ENCODE results near the gene UBAC1. TPM values are rescaled to one million over a fixed set of nuclear protein-coding genes. Genes with fewer than 3 reads are reported as not detected.
A peak's percentile ranks its signal among the peaks of the same experiment; 100 is the strongest.
"Not testable (repeated sequence)": the region's sequence is repeated elsewhere in the genome, so short reads cannot be mapped to it uniquely, and the experiment has no call there.

UBAC1 gene
- total and polyA plus RNA-seq, 2 donors: 42.3 to 73.6 TPM

- H3K36me3 ChIP-seq (ENCODE audit: control insufficient read depth in 2 of 2, insufficient read depth in 2 of 2, low read length in 1 of 2): peaks cover 30% of the 10 kb centered on the region in 2 donors
- H3K9me3 ChIP-seq (ENCODE audit: control insufficient read depth in 2 of 2, insufficient read depth in 1 of 2, low read length in 1 of 2): peaks cover 7 to 33% of the 10 kb centered on the region in 2 donors
- WGBS: 97% methylated on average over 9 of the region's 9 CpGs
- DNase-seq (ENCODE audit: low read depth in 6 of 9, low spot score in 9 of 9); H3K4me3 ChIP-seq (ENCODE audit: low read length in 2 of 2); H3K27ac ChIP-seq (ENCODE audit: low read depth in 1 of 2, low read length in 1 of 2); H3K27me3 ChIP-seq (ENCODE audit: control insufficient read depth in 2 of 2, insufficient read depth in 1 of 2, low read length in 1 of 2): not testable (repeated sequence)
- H3K4me1 ChIP-seq (ENCODE audit: control insufficient read depth in 2 of 2, insufficient read depth in 2 of 2, low read length in 2 of 2): peaks cover 9 to 10% of the 10 kb centered on the region in 2 donors
Measured at GRCh38 chr9:135911233-135911632, 49.9 kb downstream of the UBAC1 start.

- H3K27ac ChIP-seq (ENCODE audit: low read depth in 1 of 2, low read length in 1 of 2): no peak overlapping the region
- DNase-seq (ENCODE audit: low read depth in 6 of 9, low spot score in 9 of 9): no peak
- H3K4me3 ChIP-seq (ENCODE audit: low read length in 2 of 2): no peak overlapping the region
- peaks cover 25 to 29% of the 10 kb centered on the region in 2 donors for H3K36me3 ChIP-seq (ENCODE audit: control insufficient read depth in 2 of 2, insufficient read depth in 2 of 2, low read length in 1 of 2)
- H3K4me1 ChIP-seq (ENCODE audit: control insufficient read depth in 2 of 2, insufficient read depth in 2 of 2, low read length in 2 of 2): peaks cover 9 to 12% of the 10 kb centered on the region in 2 donors
- WGBS: 99% methylated on average over 9 of the region's 9 CpGs
- peaks cover 5 to 31% of the 10 kb centered on the region in 2 donors for H3K9me3 ChIP-seq (ENCODE audit: control insufficient read depth in 2 of 2, insufficient read depth in 1 of 2, low read length in 1 of 2)
- peaks cover 0 to 5% of the 10 kb centered on the region in 2 donors for H3K27me3 ChIP-seq (ENCODE audit: control insufficient read depth in 2 of 2, insufficient read depth in 1 of 2, low read length in 1 of 2)
Measured at GRCh38 chr9:135910757-135911156, 50.4 kb downstream of the UBAC1 start.

GRCh38 chr9:135910216-135910615, 51.0 kb downstream of the UBAC1 start:
- over 99% methylated on average over 2 of the region's 2 CpGs for WGBS
- H3K27ac ChIP-seq (ENCODE audit: low read depth in 1 of 2, low read length in 1 of 2): no peak overlapping the region
- H3K36me3 ChIP-seq (ENCODE audit: control insufficient read depth in 2 of 2, insufficient read depth in 2 of 2, low read length in 1 of 2): peaks cover 20 to 23% of the 10 kb centered on the region in 2 donors
- H3K4me3 ChIP-seq (ENCODE audit: low read length in 2 of 2): no peak overlapping the region
- H3K9me3 ChIP-seq (ENCODE audit: control insufficient read depth in 2 of 2, insufficient read depth in 1 of 2, low read length in 1 of 2): peaks cover 3 to 28% of the 10 kb centered on the region in 2 donors
- no peak for DNase-seq (ENCODE audit: low read depth in 6 of 9, low spot score in 9 of 9)
- H3K27me3 ChIP-seq (ENCODE audit: control insufficient read depth in 2 of 2, insufficient read depth in 1 of 2, low read length in 1 of 2): peaks cover 0 to 5% of the 10 kb centered on the region in 2 donors
- peaks cover 9 to 14% of the 10 kb centered on the region in 2 donors for H3K4me1 ChIP-seq (ENCODE audit: control insufficient read depth in 2 of 2, insufficient read depth in 2 of 2, low read length in 2 of 2)

DNA sequence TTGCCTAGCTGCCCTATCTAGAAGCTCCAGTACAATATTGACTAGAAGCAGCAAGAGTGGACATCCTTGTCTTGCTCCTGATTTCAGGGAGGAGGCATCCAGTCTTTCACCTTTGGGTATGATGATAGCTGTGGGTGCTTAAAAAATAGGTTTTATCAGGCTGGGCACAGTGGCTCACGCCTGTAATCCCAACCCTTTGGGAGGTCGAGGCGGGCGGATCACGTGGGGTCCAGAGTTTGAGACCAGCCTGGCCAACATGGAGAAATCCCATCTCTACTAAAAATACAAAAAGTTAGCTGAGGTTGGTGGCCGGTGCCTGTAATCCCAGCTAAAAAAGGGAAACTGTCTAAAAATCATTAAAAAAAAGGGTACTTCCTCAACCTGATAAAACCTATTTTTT, 51.8 kb downstream of the UBAC1 start:
- Histone ChIP-seq H3K9me3 (ENCODE audit: control insufficient read depth in 2 of 2, insufficient read depth in 1 of 2, low read length in 1 of 2) (peaks cover 1 to 19% of the 10 kb centered on the region in 2 donors), H3K27me3 (ENCODE audit: control insufficient read depth in 2 of 2, insufficient read depth in 1 of 2, low read length in 1 of 2) (peaks cover 0 to 5% of the 10 kb centered on the region in 2 donors), H3K36me3 (ENCODE audit: control insufficient read depth in 2 of 2, insufficient read depth in 2 of 2, low read length in 1 of 2) (peaks cover 11 to 15% of the 10 kb centered on the region in 2 donors), H3K4me3 (ENCODE audit: low read length in 2 of 2) (no peak overlapping the region), H3K4me1 (ENCODE audit: control insufficient read depth in 2 of 2, insufficient read depth in 2 of 2, low read length in 2 of 2) (peaks cover 9 to 15% of the 10 kb centered on the region in 2 donors), H3K27ac (ENCODE audit: low read depth in 1 of 2, low read length in 1 of 2) (no peak overlapping the region)
- WGBS: 96% methylated on average over 6 of the region's 6 CpGs
- no peak for DNase-seq (ENCODE audit: low read depth in 6 of 9, low spot score in 9 of 9)

- no peak for DNase-seq (ENCODE audit: low read depth in 6 of 9, low spot score in 9 of 9)
- Histone ChIP-seq H3K9me3 (ENCODE audit: control insufficient read depth in 2 of 2, insufficient read depth in 1 of 2, low read length in 1 of 2) (peaks cover 1 to 14% of the 10 kb centered on the region in 2 donors), H3K4me1 (ENCODE audit: control insufficient read depth in 2 of 2, insufficient read depth in 2 of 2, low read length in 2 of 2) (peaks cover 9 to 15% of the 10 kb centered on the region in 2 donors), H3K27ac (ENCODE audit: low read depth in 1 of 2, low read length in 1 of 2) (no peak overlapping the region), H3K27me3 (ENCODE audit: control insufficient read depth in 2 of 2, insufficient read depth in 1 of 2, low read length in 1 of 2) (peaks cover 0 to 5% of the 10 kb centered on the region in 2 donors), H3K36me3 (ENCODE audit: control insufficient read depth in 2 of 2, insufficient read depth in 2 of 2, low read length in 1 of 2) (peaks cover 7 to 14% of the 10 kb centered on the region in 2 donors), H3K4me3 (ENCODE audit: low read length in 2 of 2) (peak overlapping the region; percentile 58 to 62)
- WGBS: 98% methylated on average over 12 of the region's 12 CpGs
Measured at GRCh38 chr9:135908754-135909204, 52.4 kb downstream of the UBAC1 start.

GRCh38 chr9:135908093-135908753, 53.0 kb downstream of the UBAC1 start:
- Histone ChIP-seq H3K4me3 (ENCODE audit: low read length in 2 of 2) (peak overlapping the region; percentile 58 to 62), H3K9me3 (ENCODE audit: control insufficient read depth in 2 of 2, insufficient read depth in 1 of 2, low read length in 1 of 2) (peaks cover 1 to 10% of the 10 kb centered on the region in 2 donors), H3K27me3 (ENCODE audit: control insufficient read depth in 2 of 2, insufficient read depth in 1 of 2, low read length in 1 of 2) (peaks cover 0 to 5% of the 10 kb centered on the region in 2 donors), H3K27ac (ENCODE audit: low read depth in 1 of 2, low read length in 1 of 2) (peak overlapping the region in 1 of 2 donors; percentile 86), H3K36me3 (ENCODE audit: control insufficient read depth in 2 of 2, insufficient read depth in 2 of 2, low read length in 1 of 2) (peaks cover 1 to 9% of the 10 kb centered on the region in 2 donors), H3K4me1 (ENCODE audit: control insufficient read depth in 2 of 2, insufficient read depth in 2 of 2, low read length in 2 of 2) (peaks cover 9 to 15% of the 10 kb centered on the region in 2 donors)
- 25% methylated on average over 42 of the region's 42 CpGs for WGBS
- DNase-seq (ENCODE audit: low read depth in 6 of 9, low spot score in 9 of 9): peak in 1 of 9 donors; percentile 28

GRCh38 chr9:135907431-135908092, 53.6 kb downstream of the UBAC1 start, which contains the start of gene CAMSAP1:
TSS of gene CAMSAP1 (minus strand) at chr9:135907546. CDS start at chr9:135907159, 387 bp downstream.
- DNase-seq (ENCODE audit: low read depth in 6 of 9, low spot score in 9 of 9): peak; percentile 58 to 96 (median 91)
- Histone ChIP-seq H3K36me3 (ENCODE audit: control insufficient read depth in 2 of 2, insufficient read depth in 2 of 2, low read length in 1 of 2) (peaks cover 0 to 7% of the 10 kb centered on the region in 2 donors), H3K4me3 (ENCODE audit: low read length in 2 of 2) (peak within 1 kb of the TSS; percentile 58 to 96), H3K9me3 (ENCODE audit: control insufficient read depth in 2 of 2, insufficient read depth in 1 of 2, low read length in 1 of 2) (peaks cover 1 to 5% of the 10 kb centered on the region in 2 donors), H3K27me3 (ENCODE audit: control insufficient read depth in 2 of 2, insufficient read depth in 1 of 2, low read length in 1 of 2) (peaks cover 0 to 5% of the 10 kb centered on the region in 2 donors), H3K4me1 (ENCODE audit: control insufficient read depth in 2 of 2, insufficient read depth in 2 of 2, low read length in 2 of 2) (peaks cover 9 to 15% of the 10 kb centered on the region in 2 donors), H3K27ac (ENCODE audit: low read depth in 1 of 2, low read length in 1 of 2) (peak within 1 kb of the TSS in 1 of 2 donors; percentile 86)
- WGBS: under 1% methylated on average over 90 of the region's 91 CpGs

DNA sequence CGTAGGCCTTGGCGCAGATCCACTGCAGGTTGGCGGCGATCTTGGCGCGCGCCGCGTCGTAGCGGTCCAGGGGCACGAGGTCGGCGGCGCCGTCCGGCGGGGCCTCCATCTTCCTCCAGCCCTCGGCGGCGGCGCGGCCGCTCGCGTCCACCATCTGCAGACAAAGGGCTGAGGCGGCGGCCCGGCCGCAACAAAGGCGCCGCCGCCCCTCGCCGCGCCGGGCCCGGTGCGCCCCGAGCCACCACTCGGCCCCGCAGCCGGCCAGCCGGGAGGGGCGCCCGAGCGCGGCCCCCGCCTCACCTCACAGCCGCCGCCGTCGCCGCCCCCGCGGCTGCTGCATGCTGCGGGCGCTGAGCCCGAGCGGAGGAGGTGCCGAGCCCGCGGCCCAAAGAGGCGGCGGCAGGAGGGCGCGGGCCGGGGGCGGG, 54.2 kb downstream of the UBAC1 start:
- Histone ChIP-seq H3K27me3 (ENCODE audit: control insufficient read depth in 2 of 2, insufficient read depth in 1 of 2, low read length in 1 of 2) (peaks cover 0 to 5% of the 10 kb centered on the region in 2 donors), H3K36me3 (ENCODE audit: control insufficient read depth in 2 of 2, insufficient read depth in 2 of 2, low read length in 1 of 2) (peaks cover 0 to 7% of the 10 kb centered on the region in 2 donors), H3K9me3 (ENCODE audit: control insufficient read depth in 2 of 2, insufficient read depth in 1 of 2, low read length in 1 of 2) (peaks cover 1 to 3% of the 10 kb centered on the region in 2 donors), H3K4me3 (ENCODE audit: low read length in 2 of 2) (peak overlapping the region in 1 of 2 donors; percentile 96), H3K27ac (ENCODE audit: low read depth in 1 of 2, low read length in 1 of 2) (no peak overlapping the region), H3K4me1 (ENCODE audit: control insufficient read depth in 2 of 2, insufficient read depth in 2 of 2, low read length in 2 of 2) (peaks cover 9 to 15% of the 10 kb centered on the region in 2 donors)
- DNase-seq (ENCODE audit: low read depth in 6 of 9, low spot score in 9 of 9): no peak
- under 1% methylated on average over 69 of the region's 69 CpGs for WGBS

Measured in thymus (tissue), 11 donors.